NCI-H1694 (cell line): ENCODE measurements around the gene DOCK7.

Experiments used
- DNase-seq: peaks from one replicate; lab custom pipeline; 2025; lab: John Stamatoyannopoulos, UW

Gene DOCK7

DNA sequence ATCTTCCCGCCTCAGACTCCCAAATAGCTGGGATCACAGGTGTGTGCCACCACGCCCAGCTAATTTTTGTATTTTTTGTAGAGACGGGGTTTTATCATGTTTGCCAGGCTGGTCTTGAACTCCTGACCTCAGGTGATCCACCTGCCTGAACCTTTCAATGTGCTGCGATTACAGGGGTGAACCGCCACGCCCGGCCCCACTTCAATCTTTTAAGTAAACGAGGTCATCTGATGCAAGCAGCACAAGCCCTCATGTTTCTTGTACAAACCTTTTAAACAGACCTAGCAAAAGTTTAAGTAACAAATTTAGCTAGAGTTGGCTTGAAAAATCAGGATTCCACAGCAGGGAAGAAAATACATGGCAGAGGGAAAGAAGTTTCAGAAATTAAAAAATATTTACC is 272.5 kb downstream of the DOCK7 start:
- DNase-seq, result no peak

DNA sequence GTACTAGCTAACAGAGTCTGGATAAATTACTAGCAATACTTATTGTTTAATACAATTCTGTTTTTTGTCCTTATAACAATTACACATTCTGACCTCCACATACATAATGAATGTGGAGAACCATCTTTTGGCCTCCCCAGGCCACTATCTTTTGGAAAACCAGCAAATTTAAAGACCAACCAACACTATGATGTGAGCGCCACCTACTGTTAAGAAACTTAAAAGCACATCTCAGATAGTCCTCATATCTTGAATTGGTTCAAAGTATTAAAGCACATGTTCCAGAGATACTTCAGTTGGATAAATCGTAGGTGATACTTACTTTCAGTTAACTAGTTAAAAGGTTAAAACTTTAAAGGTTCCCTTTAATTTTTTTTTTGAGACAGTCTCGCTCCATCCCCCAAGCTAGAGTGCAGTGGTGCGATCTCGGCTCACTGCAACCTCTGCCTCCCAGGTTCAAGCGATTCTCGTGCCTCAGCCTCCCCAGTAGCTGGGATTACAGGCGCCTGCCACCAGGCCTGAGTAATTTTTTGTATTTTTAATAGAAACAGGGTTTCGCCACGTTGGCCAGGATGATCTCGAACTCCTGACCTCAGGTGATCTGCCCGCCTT is 280.7 kb downstream of the DOCK7 start:
- DNase-seq, result peak; percentile 89

DNA sequence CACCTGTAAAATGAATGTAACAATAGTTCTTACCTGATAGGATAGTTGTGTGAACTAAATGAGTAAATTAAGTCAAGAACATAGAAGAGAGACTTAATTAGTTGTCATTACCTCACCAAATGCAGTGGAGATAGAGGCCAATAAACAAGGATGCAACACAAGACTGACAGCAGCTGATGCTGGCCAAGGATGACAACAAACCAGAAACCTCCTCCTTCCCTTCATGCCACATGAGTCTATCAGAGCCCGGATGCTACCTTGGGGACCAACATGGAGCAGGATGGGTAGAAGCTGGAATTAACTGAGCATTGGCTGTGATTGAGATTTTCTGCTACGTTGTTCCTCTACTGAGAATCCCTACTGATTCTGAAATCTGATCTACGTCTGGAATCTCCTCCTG is 281.6 kb downstream of the DOCK7 start:
- DNase-seq, result no peak

DNA sequence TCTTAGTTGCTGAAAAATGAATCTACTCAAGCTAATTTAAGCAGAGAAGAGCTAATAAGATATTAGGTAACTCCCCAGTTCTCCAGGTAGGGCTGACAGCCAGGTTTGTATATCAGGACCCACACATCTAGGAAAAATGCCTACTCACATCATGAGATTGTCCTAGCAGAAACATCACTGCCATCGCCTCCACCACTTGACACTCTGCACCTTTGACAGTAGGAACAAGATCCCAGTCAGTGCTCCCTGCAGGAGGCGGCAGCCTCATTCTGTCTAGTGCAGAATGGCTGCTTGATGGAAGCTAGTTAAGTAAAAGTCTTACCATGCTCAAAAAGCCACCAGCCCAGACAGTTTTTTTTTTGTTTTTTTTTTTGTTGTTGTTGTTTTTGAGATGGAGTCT is 282.9 kb downstream of the DOCK7 start:
- DNase-seq, result no peak
